Femur (tissue), 1 donor: Measurements from ENCODE around the gene ZNF862.
"Not testable (repeated sequence)": the region's sequence is repeated elsewhere in the genome, so short reads cannot be mapped to it uniquely, and the experiment has no call there.

Source experiments
- DNase-seq: peaks from one replicate; pipeline ENCODE4 v3.0.0-alpha.2; 2017

The ZNF862 gene

DNA sequence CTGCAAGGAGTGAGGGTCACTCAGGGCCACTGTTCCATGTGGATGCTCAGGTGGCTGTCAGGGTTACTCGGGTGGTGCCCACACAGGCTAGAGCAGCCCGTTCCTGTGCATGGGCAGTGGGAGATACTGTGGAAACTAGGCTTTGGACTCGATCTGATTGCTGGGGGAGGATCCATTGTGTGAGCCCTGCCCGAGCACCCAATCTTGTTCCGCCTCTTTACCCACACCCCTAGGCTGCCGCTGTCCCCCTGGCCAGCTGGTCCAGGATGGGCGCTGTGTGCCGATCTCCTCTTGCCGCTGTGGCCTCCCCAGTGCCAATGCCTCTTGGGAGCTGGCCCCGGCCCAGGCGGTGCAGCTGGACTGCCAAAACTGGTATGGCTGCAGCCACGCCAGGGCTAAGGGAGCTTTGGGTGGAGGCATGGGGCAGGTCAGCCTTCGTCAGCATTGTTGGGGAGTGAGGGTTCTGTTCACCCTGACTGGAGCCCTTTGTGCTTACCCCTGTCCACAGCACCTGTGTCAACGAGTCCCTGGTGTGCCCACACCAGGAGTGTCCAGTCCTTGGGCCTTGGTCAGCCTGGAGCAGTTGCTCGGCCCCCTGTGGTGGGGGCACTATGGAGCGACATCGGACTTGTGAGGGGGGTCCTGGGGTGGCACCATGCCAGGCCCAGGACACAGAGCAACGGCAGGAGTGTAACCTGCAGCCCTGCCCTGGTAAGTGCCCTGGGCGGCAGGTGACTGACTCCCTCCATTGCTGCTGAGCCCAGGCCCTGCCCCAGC lies 12.4 kb upstream of the ZNF862 start:
- no peak for DNase-seq

DNA sequence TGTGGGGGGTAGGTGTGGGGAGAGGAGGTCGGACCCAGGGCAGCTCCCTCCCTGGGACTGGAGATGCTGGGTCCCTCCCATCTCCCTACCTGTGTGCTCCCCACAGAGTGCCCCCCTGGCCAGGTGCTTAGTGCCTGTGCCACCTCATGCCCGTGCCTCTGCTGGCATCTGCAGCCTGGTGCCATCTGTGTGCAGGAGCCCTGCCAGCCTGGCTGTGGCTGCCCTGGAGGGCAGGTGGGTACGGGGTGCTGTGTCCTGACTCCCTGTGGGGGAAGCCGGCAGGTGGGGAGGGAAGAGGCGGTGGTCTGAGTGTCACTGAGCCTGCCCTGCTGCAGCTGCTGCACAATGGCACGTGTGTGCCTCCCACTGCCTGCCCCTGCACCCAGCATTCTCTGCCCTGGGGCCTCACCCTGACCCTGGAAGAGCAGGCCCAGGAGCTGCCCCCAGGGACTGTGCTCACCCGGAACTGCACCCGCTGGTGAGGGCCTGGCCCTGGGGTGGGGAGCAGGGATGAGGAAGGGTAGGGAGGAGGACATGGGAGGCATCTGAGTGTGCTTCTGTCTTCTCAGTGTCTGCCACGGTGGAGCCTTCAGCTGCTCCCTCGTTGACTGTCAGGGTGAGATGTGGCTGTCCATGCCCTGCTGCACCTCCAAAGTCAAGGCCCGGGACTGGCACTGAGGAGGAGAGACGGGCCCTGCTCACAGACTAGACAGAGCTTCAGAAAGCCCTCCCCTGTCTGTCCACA lies 11.7 kb upstream of the ZNF862 start:
- no peak for DNase-seq

DNA sequence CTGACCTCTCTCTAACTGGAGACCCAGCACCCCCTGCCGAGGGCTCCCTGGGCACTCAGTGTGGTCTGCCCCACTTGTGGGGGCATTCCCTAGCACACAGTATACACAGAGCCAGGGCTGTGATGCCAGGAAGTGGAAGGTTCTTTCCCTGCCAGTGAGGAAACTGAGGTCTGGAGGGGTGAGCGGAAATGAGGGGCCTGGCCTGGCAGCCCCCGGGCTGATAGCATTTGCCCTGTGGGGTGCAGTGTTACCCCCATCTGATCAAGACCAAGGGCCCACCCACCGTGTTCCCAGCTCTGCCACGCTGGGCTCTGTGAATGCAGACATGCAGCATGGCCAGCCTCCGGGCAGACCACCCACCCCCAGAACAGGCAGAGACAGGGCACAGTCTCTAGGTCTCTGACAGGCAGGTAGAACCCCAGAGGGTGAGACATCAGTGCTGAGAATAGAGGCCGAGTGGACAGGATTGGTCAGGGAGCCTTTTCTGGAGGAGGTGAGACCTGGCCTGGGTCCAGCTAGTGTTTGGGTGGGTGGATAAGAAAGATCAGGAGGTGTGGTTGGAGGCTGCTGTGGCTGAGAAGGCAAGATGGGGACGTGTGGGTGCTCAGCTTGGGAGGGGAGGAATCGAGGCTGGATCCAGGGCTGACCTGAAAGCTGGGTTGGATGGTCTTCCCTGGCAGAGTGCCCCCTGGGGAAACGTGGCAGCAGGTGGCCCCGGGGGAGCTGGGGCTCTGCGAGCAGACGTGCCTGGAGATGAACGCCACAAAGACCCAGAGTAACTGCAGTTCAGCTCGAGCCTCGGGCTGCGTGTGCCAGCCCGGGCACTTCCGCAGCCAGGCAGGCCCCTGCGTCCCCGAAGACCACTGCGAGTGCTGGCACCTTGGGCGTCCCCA lies 10.8 kb upstream of the ZNF862 start:
- DNase-seq = no peak

DNA sequence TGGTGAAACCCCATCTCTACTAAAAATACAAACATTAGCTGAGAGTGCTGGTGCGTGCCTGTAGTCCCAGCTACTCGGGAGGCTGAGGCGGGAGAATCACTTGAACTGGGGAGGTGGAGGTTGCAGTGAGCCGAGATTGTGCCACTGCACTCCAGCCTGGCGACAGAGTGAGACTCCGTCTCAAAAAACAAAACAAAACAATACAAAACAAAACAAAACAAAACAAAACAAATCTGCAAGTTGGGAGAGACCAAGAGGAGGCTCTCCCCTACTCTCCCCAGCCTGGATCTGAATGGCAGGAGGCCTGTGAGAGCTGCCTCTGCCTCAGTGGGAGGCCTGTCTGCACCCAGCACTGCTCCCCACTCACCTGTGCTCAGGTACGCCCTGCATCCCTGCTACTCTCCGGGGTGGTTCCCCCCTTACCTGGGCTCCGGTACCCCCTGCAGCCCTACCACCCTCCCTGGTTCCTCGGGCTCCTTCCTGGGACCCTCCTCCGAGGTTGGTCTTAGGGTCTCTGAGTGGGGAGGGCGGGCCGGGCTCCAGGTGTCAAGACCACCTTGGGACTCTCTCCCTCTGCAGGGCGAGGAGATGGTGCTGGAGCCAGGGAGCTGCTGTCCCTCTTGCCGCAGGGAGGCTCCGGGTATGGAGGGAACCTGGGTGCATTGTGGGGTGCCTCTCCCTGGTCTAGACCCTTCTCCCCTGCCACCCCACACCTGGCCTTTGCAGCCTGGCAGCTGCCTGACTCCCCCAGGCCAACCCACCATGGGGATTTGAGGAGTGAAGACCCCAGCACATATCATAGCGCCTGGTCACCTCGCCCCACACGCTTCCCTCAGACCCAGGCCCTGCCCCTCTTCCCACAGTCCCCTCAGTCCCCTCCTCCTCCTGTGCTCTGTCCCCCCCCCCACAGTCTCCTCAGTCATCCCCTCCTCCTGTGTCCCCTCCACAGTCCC lies 9.5 kb upstream of the ZNF862 start:
- no peak for DNase-seq

DNA sequence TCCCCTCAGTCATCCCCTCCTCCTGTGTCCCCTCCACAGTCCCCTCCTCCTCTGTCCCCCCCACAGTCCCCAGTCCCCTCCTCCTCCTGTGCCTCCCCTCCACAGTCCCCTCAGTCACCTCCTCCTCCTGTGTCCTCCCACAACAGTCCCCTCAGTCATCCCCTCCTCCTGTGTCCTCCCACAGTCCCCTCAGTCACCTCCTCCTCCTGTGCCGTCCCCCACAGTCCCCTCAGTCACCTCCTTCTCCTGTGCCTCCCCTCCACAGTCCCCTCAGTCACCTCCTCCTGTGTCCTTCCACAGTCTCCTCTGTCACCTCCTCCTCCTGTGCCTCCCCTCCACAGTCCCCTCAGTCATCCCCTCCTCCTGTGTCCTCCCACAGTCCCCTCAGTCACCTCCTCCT lies 7.6 kb upstream of the ZNF862 start:
- DNase-seq = not testable (repeated sequence)

DNA sequence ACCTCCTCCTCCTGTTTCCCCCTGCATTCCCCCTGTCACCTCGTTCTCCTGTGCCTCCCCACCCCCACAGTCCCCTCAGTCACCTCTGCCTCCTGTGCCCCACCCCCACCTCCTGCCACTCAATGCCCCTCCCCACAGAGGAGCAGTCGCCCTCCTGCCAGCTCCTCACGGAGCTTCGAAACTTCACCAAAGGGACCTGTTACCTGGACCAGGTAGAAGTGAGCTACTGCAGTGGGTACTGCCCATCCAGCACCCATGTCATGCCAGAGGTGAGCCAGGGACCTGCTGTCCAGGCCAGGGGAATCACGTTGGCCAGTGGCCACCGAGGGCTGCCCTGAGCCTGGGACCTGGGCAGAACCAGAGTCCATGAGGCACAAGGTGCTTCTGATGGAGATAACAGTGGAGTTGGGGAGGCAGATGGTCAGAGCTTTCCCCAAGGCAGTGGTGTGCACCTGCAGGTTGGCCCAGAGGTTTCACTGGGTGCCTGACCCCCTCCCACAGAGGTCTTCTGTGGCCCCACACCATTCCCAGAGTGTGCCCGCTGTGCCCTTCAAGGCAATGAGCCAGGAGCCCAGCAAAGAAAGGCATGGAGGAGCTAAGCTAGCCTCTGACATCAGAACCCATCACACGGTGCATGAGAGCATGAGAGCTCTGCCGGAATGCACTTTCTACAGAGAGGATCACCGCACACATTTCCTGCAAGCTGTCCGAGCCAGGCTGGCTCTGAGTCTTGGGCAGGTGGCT lies 7.0 kb upstream of the ZNF862 start:
- DNase-seq = no peak

DNA sequence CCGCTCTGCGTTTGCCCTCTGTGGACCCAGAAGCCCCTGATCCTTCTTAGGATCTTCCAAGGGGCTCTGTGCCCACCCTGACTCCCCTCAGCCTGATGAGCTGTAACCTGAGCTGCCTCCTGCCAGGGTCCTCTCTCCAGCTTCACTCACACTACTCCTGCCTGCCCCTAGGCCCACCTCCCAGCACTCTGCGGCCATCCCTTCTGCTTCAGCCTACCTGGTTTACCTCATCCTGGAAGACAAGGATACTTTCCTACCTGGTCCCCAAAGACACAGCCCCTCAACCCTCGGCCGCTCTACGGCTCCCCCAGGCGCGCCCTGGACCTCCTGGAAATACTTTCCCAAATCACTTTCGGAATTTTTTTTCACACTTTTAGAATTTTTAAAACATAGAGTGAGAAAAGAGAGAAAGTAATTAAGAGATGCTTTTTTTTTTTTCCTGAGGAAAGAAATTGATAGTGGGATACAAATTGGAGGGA lies 6.4 kb upstream of the ZNF862 start:
- DNase-seq = no peak

DNA sequence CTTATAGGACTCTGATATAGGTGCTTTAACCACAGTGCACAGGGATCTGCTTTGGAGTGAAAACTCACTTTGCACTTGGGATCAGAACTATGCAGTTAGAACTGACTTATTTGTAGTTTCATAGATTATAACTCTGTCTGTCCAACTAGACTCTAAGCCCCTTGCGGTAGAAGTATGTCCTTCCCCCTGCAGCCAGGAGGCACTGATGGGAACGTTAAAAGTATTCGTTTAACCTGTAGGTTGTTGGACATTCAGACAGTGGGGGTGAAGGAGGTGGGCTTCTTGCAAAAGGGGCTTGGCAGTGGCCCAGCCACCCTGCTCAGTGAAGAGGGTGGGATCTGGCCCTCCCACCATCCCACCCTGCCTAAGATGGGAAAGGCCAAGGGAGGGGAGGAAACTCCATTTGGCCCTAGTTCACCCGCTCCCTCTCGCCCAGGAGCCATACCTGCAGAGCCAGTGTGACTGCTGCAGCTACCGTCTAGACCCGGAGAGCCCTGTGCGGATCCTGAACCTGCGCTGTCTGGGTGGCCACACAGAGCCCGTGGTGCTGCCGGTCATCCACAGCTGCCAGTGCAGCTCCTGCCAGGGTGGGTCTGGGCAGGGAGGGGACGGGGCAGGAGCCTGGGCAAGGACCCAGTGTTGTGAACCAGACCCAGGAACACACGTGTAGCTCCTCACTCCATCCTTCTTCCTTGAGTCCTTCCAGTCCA lies 5.7 kb upstream of the ZNF862 start:
- no peak for DNase-seq

DNA sequence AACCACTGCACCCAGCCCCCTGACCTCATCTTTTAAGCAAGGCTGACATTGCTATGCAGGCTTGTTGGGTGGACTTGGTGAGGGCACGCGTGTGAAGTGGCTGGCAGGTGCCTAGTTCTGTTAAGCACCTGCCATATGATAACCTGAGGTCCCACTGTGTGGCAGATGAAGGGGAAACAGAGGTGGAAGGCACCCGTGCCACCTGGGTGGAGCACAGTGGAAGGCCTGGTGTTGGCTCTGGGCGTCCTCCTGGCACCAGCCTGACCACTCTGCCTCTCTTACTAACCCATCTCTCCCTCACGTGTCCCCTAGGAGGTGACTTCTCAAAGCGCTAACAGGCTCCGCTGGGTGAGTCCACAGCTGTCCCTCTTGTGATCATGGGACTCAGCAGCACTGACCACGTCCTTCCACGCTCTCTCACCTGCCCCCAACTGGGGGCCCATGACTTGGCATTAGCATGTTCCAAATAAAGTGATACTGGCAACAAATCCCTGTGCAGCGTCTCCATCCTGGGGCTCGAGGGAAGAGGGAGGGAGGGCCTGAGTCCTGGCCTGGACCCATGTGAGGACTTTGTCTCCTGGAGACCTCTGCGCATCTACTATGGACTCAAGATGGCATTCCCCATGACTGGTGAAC lies 4.6 kb upstream of the ZNF862 start:
- no peak for DNase-seq

DNA sequence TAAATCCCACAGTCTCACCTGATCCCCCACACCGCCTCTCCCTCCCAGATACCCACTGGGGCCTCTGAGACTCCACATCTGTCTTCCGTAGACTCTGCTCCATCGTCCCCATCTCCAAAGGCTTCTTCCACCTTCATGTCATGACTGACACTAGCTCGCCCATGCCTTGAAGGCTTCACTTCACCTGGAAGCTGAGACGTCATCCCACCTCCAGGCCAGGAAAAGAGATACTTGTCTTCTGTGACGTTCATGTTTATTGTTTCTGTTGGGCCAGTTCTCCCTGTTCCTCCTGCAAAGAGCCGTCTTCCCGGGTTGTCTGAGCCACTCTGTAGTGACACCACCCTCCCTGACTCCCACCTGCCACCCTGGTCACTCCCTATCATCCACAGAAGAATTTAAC lies 3.6 kb upstream of the ZNF862 start:
- no peak for DNase-seq

DNA sequence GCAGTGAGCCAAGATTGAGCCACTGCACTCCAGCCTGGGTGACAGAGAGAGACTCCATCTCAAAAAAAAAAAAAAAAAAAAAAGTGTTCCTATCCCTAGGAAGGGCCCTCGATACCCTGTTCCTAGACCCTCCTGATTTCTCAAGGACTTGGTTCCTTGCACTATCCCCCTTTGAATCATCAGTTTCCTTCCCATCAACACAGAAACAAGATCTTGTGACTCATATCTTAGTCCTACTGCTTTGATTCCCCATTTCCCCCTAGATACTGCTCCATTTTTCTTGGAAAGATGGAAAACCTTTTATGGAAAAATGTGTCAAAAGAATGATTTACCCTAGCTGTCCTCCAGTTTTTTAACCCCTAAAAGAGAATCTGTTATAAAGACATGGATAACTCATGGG lies 1.7 kb upstream of the ZNF862 start:
- DNase-seq = no peak

DNA sequence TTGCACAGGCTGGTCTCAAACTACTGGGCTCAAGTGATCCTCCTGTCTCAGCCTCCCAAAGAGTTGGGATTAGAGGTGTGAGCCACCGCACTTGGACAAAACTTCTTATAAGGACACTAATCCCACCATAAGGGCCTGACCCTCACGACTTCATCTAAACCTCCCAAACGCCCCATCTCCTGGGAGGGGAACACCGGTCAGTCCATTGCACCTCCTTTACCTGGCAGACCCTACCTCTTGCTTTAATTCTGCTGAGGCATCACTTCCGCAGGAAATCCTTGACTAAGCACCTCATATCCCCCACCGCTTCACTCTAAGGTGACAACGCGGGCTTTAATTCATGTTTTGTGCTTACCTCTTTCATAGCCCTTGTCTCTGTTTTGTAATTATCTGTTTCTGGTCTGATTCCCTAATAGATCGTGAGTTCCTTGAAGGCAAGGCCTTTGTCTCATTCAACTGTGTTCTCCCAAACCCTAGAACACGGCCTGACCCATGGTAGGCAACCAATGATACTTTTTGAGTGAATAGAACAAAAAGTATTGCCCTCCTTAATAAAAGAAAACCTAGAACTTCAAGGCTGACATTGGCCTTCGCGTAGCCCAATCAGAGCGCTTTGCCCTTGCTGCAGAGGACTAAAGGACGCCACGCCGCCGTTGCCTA lies 481 bp upstream of the ZNF862 start:
- no peak for DNase-seq

DNA sequence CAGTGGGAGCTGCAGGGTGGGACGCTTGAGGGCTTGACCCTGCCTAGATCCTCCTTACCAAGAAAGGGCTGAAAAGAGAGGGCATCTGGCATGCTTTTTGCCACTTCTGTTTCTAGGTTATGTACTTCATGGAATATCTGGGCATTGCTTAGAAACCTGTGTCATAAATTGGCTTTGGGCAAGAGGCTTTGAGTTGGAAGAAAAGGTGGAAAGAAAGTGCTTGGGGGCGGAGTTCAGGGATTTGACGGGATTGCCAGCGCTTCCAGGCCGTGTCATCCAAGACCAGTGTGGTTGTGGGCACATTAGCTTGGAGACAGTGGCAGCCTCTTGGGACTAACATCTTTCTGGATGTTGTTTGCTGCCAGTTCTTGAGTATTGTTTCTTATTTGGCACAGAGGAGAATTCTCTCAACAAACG lies 825 bp downstream of the ZNF862 start:
- DNase-seq = no peak

DNA sequence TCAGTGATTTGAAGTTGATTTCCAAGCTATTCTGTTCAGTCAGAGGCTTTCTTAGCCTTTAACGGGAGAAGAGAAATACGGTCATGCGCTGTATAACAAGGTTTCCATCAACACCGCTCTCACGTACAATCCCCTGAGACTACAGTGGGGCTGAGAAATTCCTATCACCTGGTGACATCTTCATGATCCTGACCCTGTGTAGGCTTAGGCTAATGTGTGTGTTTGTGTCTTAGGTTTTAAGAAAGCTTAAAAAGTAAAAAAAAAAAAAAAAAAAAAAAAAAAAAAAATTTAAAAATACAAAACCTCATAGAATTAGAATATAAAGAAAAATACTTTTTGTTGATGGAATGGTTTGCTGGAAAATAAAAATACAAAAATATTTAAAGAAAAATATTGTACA lies 1.8 kb downstream of the ZNF862 start:
- no peak for DNase-seq

DNA sequence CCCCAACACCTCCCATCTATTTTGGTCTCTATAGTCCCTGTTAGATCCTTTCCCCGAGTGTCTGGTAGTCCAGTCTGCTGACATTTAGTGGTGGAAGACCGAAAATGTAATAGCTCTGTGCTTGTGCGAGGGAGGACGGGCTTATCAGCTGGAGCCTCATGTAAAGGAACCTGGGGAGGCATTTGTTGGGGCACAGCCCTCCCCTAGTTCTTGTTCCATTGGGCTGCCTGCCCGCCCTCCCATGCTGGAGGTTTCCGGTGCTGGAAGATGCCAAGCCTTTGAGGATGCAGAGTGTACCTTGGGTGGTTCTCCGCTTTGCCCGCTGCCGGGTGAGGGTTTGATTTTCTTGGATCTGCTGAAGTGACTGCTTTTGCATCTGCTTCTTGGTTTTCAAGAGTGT lies 5.4 kb downstream of the ZNF862 start:
- no peak for DNase-seq

DNA sequence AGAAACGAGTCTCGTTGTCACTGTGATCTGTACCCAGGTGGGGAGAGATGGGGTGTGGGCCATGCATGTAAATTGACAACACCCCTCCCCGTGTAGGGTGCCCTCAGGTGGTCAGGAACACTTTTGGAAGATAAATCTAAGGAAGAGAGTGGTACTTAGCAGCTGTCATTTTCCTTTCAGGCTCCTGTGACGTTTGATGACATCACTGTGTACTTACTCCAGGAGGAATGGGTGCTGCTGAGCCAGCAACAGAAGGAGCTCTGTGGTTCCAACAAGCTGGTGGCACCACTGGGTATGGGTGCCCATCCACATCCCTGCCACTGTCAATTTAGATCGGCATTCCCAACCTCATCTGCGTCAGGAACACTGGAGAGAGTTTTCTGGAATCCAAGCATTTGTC lies 6.3 kb downstream of the ZNF862 start:
- DNase-seq = no peak

DNA sequence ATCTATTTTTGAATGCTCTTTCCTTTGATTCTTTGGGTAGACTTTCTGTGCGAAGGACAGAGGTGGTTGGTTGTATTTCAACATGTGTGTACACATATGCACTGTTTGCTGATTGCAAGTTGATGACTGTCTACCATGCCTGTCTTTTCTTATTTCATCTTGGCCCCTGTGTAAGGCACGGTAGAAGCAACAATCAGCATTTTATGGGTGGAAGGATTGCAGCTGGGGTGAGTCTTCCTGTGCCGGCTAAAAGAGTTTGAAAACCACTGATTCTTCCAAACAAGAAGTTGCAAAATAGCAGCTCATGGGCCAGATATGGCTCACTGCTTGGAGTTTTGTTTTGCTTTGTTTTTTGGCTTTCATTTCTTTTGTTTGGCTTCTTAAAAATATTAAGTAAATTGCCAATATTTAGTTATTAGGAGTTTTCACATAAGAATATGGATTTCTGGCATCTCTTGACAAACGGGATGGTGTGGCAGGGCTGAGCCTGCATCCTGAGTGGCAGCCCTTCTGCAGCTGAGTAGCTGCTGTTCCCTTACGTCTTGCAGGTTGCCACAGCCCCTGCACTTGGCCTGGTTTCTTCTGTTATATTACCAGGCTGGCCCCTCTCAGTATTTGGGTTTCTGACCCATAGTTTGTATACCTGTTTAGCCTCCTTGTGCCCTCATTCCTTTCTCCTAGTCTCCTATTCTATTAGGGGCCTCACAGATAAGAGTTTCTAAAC lies 7.2 kb downstream of the ZNF862 start:
- DNase-seq = no peak

DNA sequence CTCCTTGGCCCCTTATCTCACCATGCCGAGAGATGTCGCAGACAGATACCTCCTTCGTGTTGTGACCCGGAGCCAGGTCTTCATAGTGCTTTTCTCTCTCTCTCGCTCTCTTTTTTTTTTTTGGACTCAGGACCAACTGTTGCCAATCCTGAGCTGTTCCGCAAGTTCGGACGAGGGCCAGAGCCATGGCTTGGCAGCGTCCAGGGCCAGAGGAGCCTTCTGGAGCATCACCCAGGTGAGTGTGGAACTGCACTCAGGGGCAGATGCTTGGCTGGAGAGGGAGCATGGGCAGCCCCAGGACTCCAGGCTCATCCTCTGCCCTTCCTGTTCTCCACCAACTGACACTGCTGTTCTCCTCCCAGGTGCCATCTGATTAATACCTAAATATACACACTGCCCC lies 7.8 kb downstream of the ZNF862 start:
- DNase-seq = no peak
